GM03348 (cell line): ENCODE results near the gene PXDN.
A peak's percentile ranks its signal among the peaks of the same experiment; 100 is the strongest.
"Not testable (repeated sequence)": the region's sequence is repeated elsewhere in the genome, so short reads cannot be mapped to it uniquely, and the experiment has no call there.

Source experiments
- DNase-seq: peaks from one replicate; pipeline ENCODE4 v3.0.0; 2012; ENCODE audit warnings: low spot score

PXDN gene

GRCh38 chr2:1740716-1741589 is 3.4 kb downstream of the PXDN start:
- DNase-seq, result no peak

- no peak for DNase-seq
These were observed 4.2 kb downstream of the PXDN start for GRCh38 chr2:1739961-1740715.

- no peak for DNase-seq
These were observed 4.9 kb downstream of the PXDN start for GRCh38 chr2:1739322-1739957.

- DNase-seq, result no peak
These were observed 5.5 kb downstream of the PXDN start for GRCh38 chr2:1738646-1739302.

- DNase-seq, result no peak
These were observed 6.2 kb downstream of the PXDN start for GRCh38 chr2:1738163-1738562.

- DNase-seq, result peak; percentile 39
These were observed 7.3 kb downstream of the PXDN start for GRCh38 chr2:1736997-1737480.

- peak; percentile 43 for DNase-seq
These were observed 8.3 kb downstream of the PXDN start for GRCh38 chr2:1736045-1736444.

GRCh38 chr2:1733298-1733697 is 11.0 kb downstream of the PXDN start:
- DNase-seq, result not testable (repeated sequence)

- DNase-seq, result peak; percentile 82
These were observed 12.1 kb downstream of the PXDN start for GRCh38 chr2:1731963-1732768.

GRCh38 chr2:1731447-1731962 is 12.8 kb downstream of the PXDN start:
- peak; percentile 32 for DNase-seq

- peak; percentile 84 for DNase-seq
These were observed 14.0 kb downstream of the PXDN start for GRCh38 chr2:1730015-1730927.

- no peak for DNase-seq
These were observed 15.1 kb downstream of the PXDN start for GRCh38 chr2:1729242-1729641.

- DNase-seq, result no peak
These were observed 15.5 kb downstream of the PXDN start for GRCh38 chr2:1728821-1729220.

GRCh38 chr2:1727796-1728474 is 16.4 kb downstream of the PXDN start:
- DNase-seq, result no peak

- DNase-seq, result no peak
These were observed 17.1 kb downstream of the PXDN start for GRCh38 chr2:1727101-1727771.

GRCh38 chr2:1726558-1726957 is 17.8 kb downstream of the PXDN start:
- DNase-seq, result no peak

- not testable (repeated sequence) for DNase-seq
These were observed 20.0 kb downstream of the PXDN start for GRCh38 chr2:1724351-1724750.

- DNase-seq, result no peak
These were observed 20.8 kb downstream of the PXDN start for GRCh38 chr2:1723397-1724042.
